ENCODE measurements around the gene ADRM1.

Gene ADRM1

GRCh38 chr20:62302341-62303061, at the start of gene ADRM1:
Gene ADRM1 (plus strand): TSS chr20:62302997. CDS start chr20:62303569, 572 bp downstream.
- in situ Hi-C loops (cut with HindIII; ENCODE audit: low sequenced_read_pairs): no loop called here
- peak; percentile 85 for TF ChIP-seq CTCF (IDR thresholded peaks at IDR 0.05; ENCODE audit: low read depth, low read length, missing control alignments)
- peak within 1 kb of the TSS; percentile 70 for H3K4me3 ChIP-seq (ENCODE audit: low read depth, low read length)
- peak; percentile 89 for DNase-seq (ENCODE audit: low read depth)

- no peak for DNase-seq (ENCODE audit: low read depth)
- in situ Hi-C loops (cut with HindIII; ENCODE audit: low sequenced_read_pairs): no loop called here
- no peak for TF ChIP-seq CTCF (IDR thresholded peaks at IDR 0.05; ENCODE audit: low read depth, low read length, missing control alignments)
- no peak overlapping the region for H3K4me3 ChIP-seq (ENCODE audit: low read depth, low read length)
These were observed 49.4 kb upstream of the ADRM1 start for GRCh38 chr20:62253398-62253797.

GRCh38 chr20:62254021-62254724, 48.6 kb upstream of the ADRM1 start:
- in situ Hi-C loops (cut with HindIII; ENCODE audit: low sequenced_read_pairs): no loop called here
- no peak for TF ChIP-seq CTCF (IDR thresholded peaks at IDR 0.05; ENCODE audit: low read depth, low read length, missing control alignments)
- DNase-seq (ENCODE audit: low read depth): no peak
- no peak overlapping the region for H3K4me3 ChIP-seq (ENCODE audit: low read depth, low read length)

GRCh38 chr20:62255976-62256375, 46.8 kb upstream of the ADRM1 start:
- in situ Hi-C loops (cut with HindIII; ENCODE audit: low sequenced_read_pairs): no loop called here
- no peak for TF ChIP-seq CTCF (IDR thresholded peaks at IDR 0.05; ENCODE audit: low read depth, low read length, missing control alignments)
- H3K4me3 ChIP-seq (ENCODE audit: low read depth, low read length): no peak overlapping the region
- DNase-seq (ENCODE audit: low read depth): no peak

- in situ Hi-C loops (cut with HindIII; ENCODE audit: low sequenced_read_pairs): no loop called here
- TF ChIP-seq CTCF (IDR thresholded peaks at IDR 0.05; ENCODE audit: low read depth, low read length, missing control alignments): no peak
- DNase-seq (ENCODE audit: low read depth): peak; percentile 13
- H3K4me3 ChIP-seq (ENCODE audit: low read depth, low read length): no peak overlapping the region
These were observed 44.1 kb upstream of the ADRM1 start for GRCh38 chr20:62258499-62259293.

- in situ Hi-C loops (cut with HindIII; ENCODE audit: low sequenced_read_pairs): no loop called here
- TF ChIP-seq CTCF (IDR thresholded peaks at IDR 0.05; ENCODE audit: low read depth, low read length, missing control alignments): no peak
- DNase-seq (ENCODE audit: low read depth): no peak
These were observed 43.6 kb upstream of the ADRM1 start for GRCh38 chr20:62259294-62259565.

More at GRCh38 chr20:62259294-62259565, 43.6 kb upstream of the ADRM1 start:
- H3K4me3 ChIP-seq (ENCODE audit: low read depth, low read length): no peak overlapping the region

All from astrocyte of the cerebellum (primary cell).